Uterus (tissue), 4 donors: ENCODE results near the gene HIBCH. TPM values are rescaled to one million over a fixed set of nuclear protein-coding genes. Genes with fewer than 3 reads are reported as not detected.
A peak's percentile ranks its signal among the peaks of the same experiment; 100 is the strongest.

Experiments
- DNase-seq, 2 donors: peaks; one replicate each; pipeline ENCODE4 v3.0.0-alpha.2; 2019 to 2020
- H3K27ac ChIP-seq, 2 donors: fragments of 200-600 bp; sonication (generic); 1 replicate in 1 of 2; 2 replicates in 1 of 2; pipeline ENCODE4 v1.5.1; 2016 to 2018
- H3K27me3 ChIP-seq, 2 donors: fragments of 200-600 bp; sonication (generic); one replicate each; pipeline ENCODE4 v1.5.1; 2018 to 2019; ENCODE audit warnings: control low read depth in 1 of 2
- H3K36me3 ChIP-seq, 2 donors: fragments of 200-600 bp; sonication (generic); one replicate each; pipeline ENCODE4 v1.5.1; 2019; ENCODE audit warnings: control low read depth in 1 of 2
- H3K4me1 ChIP-seq, 2 donors: fragments of 200-600 bp; sonication (generic); one replicate each; pipeline ENCODE4 v1.5.1; 2018 to 2019; ENCODE audit warnings: control low read depth in 1 of 2
- H3K4me3 ChIP-seq, 2 donors: fragments of 200-600 bp; sonication (generic); 1 replicate in 1 of 2; 2 replicates in 1 of 2; pipeline ENCODE4 v1.5.1; 2018 to 2019; ENCODE audit warnings: mild to moderate bottlenecking in 1 of 2
- H3K9me3 ChIP-seq, 2 donors: fragments of 200-600 bp; sonication (generic); one replicate each; pipeline ENCODE4 v1.5.1; 2019; ENCODE audit warnings: control low read depth in 1 of 2
- CTCF ChIP-seq, 4 experiments: fragments of 200-600 bp in 2 of 4; fragments of 450-650 bp in 2 of 4; sonication (generic) in 2 of 4; IDR thresholded peaks; one replicate each; pipeline ENCODE4 v1.5.1; 2016 to 2019; ENCODE audit warnings: antibody characterized with exemption in 4 of 4, mild to moderate bottlenecking in 2 of 4, moderate library complexity in 1 of 4
- POLR2A ChIP-seq, 2 donors: fragments of 450-650 bp; IDR thresholded peaks; one replicate each; pipeline ENCODE4 v1.6.1; 2016; ENCODE audit warnings: antibody characterized with exemption in 2 of 2, mild to moderate bottlenecking in 1 of 2, moderate library complexity in 1 of 2
- intact Hi-C: fragments of 100-400 bp; cut with DNase I; formaldehyde crosslinking; loops from one replicate; pipeline ENCODE4 v1.15.1; 2023; ENCODE audit warnings: low total_unique reads
- total RNA-seq, 4 donors: library from RNA; depleted of rRNA in 3 of 4; stranded (reverse); fragments of >200 nt in 3 of 4; gene quantifications; one replicate each; pipeline versions ENCODE4 v1.1.0 to v1.2.4, GENCODE V29; 2014 to 2023
- donor health status: DM: yes; HTN: yes; CAD: no.

The HIBCH gene
- total RNA-seq, 4 donors from 2014 or later = 9.1 to 53.9 (median 26.9) TPM

- TF ChIP-seq POLR2A (IDR thresholded peaks at IDR 0.05) (no peak), CTCF (IDR thresholded peaks at IDR 0.05) (no peak)
- DNase-seq = no peak
- peaks cover 0 to 7% of the 10 kb centered on the region in 2 donors for H3K4me1 ChIP-seq
- H3K27ac ChIP-seq = no peak overlapping the region
- no peak overlapping the region for H3K4me3 ChIP-seq
- no peaks in the 10 kb centered on the region for H3K36me3 ChIP-seq
- intact Hi-C loops = no loop called here
- H3K9me3 ChIP-seq = no peaks in the 10 kb centered on the region
- H3K27me3 ChIP-seq = no peaks in the 10 kb centered on the region
Observed at GRCh38 chr2:190199530-190199929, 120.1 kb downstream of the HIBCH start.

DNA sequence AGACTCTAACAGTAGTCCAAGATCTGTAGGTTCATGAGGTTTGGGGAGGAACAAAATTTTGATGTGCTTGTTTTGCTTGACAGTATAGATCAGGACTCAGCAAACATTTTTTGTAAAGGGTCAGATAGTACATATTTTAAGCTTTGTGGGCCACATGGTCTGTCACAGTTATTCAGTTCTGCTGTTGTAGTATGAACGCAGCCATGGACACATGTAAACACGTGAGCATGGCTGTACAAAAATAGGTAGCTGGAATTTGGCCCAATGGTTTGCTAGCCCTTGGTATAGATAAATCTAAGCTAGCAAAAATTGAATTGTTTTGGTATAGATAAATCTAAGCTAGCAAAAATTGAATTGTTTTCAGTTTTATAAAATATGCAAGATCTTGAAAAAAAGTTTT, 120.5 kb downstream of the HIBCH start:
- no peak for DNase-seq
- no peak for TF ChIP-seq POLR2A (IDR thresholded peaks at IDR 0.05)
- H3K4me3 ChIP-seq = no peak overlapping the region

DNA sequence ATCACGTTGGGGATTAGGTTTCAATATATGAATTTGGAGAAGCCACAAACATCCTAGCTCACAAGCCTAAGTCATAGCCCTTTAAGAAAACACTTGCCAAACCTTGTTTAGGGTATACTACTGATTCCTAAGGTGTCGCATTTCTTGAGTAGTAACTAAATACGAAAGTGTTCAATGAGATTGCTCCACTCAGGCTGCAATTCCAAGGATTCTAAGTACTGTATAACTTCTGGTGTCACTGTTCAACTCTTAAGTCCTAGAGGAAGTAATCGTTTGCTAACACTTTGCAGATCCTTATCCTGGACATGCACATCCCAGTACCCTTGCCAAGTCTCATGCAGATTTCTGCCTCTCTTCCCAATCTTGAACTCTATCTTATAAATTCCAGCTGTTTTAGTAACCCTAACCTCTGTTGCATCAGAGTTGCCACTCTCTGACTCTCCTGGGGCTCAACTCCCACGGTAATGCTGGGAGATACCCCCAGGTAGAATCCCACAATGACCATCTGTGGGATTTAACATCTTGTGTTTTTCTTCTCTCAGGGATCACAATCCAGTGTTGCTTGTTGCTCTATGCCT, 122.4 kb downstream of the HIBCH start:
- peak overlapping the region in 1 of 2 donors; percentile 19 for H3K27ac ChIP-seq
- DNase-seq = no peak
- H3K4me3 ChIP-seq = no peak overlapping the region
- H3K27me3 ChIP-seq = no peaks in the 10 kb centered on the region
- intact Hi-C loops = no loop called here
- no peaks in the 10 kb centered on the region for H3K36me3 ChIP-seq
- H3K9me3 ChIP-seq = no peaks in the 10 kb centered on the region
- TF ChIP-seq CTCF (IDR thresholded peaks at IDR 0.05) (no peak), POLR2A (IDR thresholded peaks at IDR 0.05) (no peak)
- H3K4me1 ChIP-seq = peaks cover 0 to 7% of the 10 kb centered on the region in 2 donors

More for the DNA sequence above, 120.5 kb downstream of the HIBCH start:
- Histone ChIP-seq H3K27ac (no peak overlapping the region), H3K27me3 (no peaks in the 10 kb centered on the region), H3K9me3 (no peaks in the 10 kb centered on the region), H3K36me3 (no peaks in the 10 kb centered on the region), H3K4me1 (peaks cover 0 to 7% of the 10 kb centered on the region in 2 donors)
- intact Hi-C loops = no loop called here

DNA sequence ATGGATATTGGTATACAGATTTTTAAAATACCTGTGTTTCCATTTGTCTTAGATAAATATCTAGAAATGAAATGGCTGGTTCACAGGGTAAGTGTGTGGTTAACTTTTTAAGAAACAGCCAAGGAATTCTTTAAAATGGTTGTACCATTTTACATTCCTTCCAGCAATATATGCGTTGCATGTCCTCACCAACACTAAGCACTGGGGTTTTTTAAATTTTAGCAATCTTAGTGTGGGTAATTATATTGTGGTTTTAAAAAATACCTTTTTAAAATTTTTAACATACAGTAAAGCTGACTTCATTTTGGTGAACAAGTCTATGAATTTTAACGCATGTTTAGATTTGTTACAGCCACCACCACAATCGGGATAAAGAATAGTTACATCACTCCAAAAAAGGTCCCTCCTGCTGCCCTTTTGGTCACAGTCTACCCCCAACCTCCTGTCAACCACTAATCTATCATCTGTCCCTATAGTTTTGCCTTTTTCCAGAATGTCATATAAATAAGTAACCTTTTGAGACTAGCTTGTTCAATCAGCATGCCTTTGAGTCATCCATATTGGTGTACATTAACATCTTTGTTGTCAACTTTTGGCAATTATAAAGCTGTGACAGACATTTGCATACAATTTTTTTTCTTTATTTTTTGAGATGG, 129.0 kb downstream of the HIBCH start:
- intact Hi-C loops = no loop called here
- H3K27me3 ChIP-seq = no peaks in the 10 kb centered on the region
- H3K4me3 ChIP-seq = no peak overlapping the region
- H3K36me3 ChIP-seq = no peaks in the 10 kb centered on the region
- DNase-seq = no peak
- no peak overlapping the region for H3K27ac ChIP-seq
- TF ChIP-seq CTCF (IDR thresholded peaks at IDR 0.05) (no peak), POLR2A (IDR thresholded peaks at IDR 0.05) (no peak)
- no peaks in the 10 kb centered on the region for H3K4me1 ChIP-seq
- no peaks in the 10 kb centered on the region for H3K9me3 ChIP-seq

DNA sequence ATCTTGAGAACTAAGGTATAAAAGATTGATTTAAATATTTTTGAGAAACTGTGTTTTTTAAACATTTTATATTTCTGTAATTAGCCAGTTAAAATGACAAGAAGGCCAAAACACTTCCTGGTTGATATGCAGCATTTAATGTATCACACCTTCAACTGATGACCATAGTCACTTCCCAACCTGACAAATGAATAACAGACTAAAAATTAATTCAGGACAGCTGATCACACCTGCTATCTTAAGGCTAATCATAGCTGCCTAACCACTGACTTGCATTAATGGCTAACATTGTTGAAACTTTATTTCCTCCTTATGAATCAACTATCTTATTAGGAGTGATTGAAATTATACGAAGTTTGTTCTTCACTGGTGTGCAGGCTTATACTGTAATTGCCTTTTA, 131.3 kb downstream of the HIBCH start:
- DNase-seq = no peak
- Histone ChIP-seq H3K4me1 (no peaks in the 10 kb centered on the region), H3K9me3 (no peaks in the 10 kb centered on the region), H3K36me3 (no peaks in the 10 kb centered on the region), H3K27ac (no peak overlapping the region), H3K27me3 (no peaks in the 10 kb centered on the region), H3K4me3 (no peak overlapping the region)
- intact Hi-C loops = no loop called here
- TF ChIP-seq CTCF (IDR thresholded peaks at IDR 0.05) (no peak), POLR2A (IDR thresholded peaks at IDR 0.05) (no peak)
